Endothelial cell of umbilical vein (primary cell): Measurements from ENCODE around the gene SPAG6. TPM values are rescaled to one million over a fixed set of nuclear protein-coding genes. Genes with fewer than 3 reads are reported as not detected.

ENCODE experiments used
- BruUV-seq: library from RNA; stranded (reverse); fragments of 400-500 nt; replicated peaks from 2 replicates; lab custom pipeline; 2021; lab: Mats Ljungman, UMichigan
- CTCF ChIA-PET: fragments of 300-600, 350-600 bp; sonication (Branson Sonifier 250); formaldehyde crosslinking; loops from one replicate; lab custom pipeline; 2021; ENCODE audit warnings: antibody characterized with exemption, inconsistent platforms; lab: Charles Lee
- POLR2A ChIA-PET: fragments of 300-600, 350-600 bp; sonication (Branson Sonifier 250); formaldehyde crosslinking; loops from one replicate; lab custom pipeline; 2021; ENCODE audit warnings: antibody characterized with exemption, inconsistent platforms; lab: Charles Lee
- DNase-seq: peaks from one replicate; pipeline ENCODE4 v3.0.0-alpha.2; 2011; ENCODE audit warnings: low read depth, low spot score
- FAIRE-seq: peaks from 2 replicates; lab custom pipeline; 2011; peaks lifted over from hg19 to GRCh38; lab: Jason Lieb, UNC
- H2AFZ ChIP-seq: 2 replicates; pipeline ENCODE4 v1.6.0; 2012; ENCODE audit warnings: low read depth, low read length, control low read depth, inconsistent platforms
- H3K27ac ChIP-seq: 2 replicates; pipeline ENCODE4 v1.5.1; 2011; ENCODE audit warnings: low read depth, mild to moderate bottlenecking, control low read depth, low read length, moderate library complexity; ENCODE audit not compliant: insufficient read depth
- H3K27me3 ChIP-seq, 2 experiments: 2 replicates each; pipeline versions ENCODE4 v1.6.0 to v1.6.1; 2011; ENCODE audit warnings: low read length in 2 of 2, mixed read lengths in 1 of 2; ENCODE audit not compliant: control insufficient read depth in 2 of 2, insufficient read depth in 2 of 2
- H3K36me3 ChIP-seq, 2 experiments: 2 replicates in 1 of 2; 3 replicates in 1 of 2; pipeline ENCODE4 v1.5.1; 2011; ENCODE audit warnings: low read length in 2 of 2, mild to moderate bottlenecking in 1 of 2, moderate library complexity in 1 of 2; ENCODE audit not compliant: control insufficient read depth in 2 of 2, insufficient read depth in 2 of 2; ENCODE audit errors: extremely low read depth in 1 of 2
- H3K4me1 ChIP-seq: 3 replicates; pipeline ENCODE4 v1.5.1; 2011; ENCODE audit warnings: mild to moderate bottlenecking, low read length; ENCODE audit not compliant: control insufficient read depth, insufficient read depth; ENCODE audit errors: extremely low read depth
- H3K4me2 ChIP-seq: 2 replicates; pipeline ENCODE4 v1.6.1; 2011; ENCODE audit warnings: low read length, control low read depth, mixed read lengths; ENCODE audit not compliant: insufficient read depth
- H3K4me3 ChIP-seq, 3 experiments: fragments of 200-600 bp in 1 of 3; sonication (generic), shearing (Covaris generic) in 1 of 3; replicated peaks in 1 of 3; 2 replicates each; pipeline ENCODE4 v1.5.1; 2011 to 2016; ENCODE audit warnings: control low read depth in 3 of 3, low read length in 3 of 3, mild to moderate bottlenecking in 2 of 3, inconsistent platforms in 1 of 3, low read depth in 1 of 3, moderate library complexity in 1 of 3; ENCODE audit not compliant: insufficient read depth in 1 of 3
- H3K79me2 ChIP-seq: 2 replicates; pipeline ENCODE4 v1.6.0; 2012; ENCODE audit warnings: low read length, inconsistent platforms; ENCODE audit not compliant: control insufficient read depth, insufficient read depth
- H3K9ac ChIP-seq: replicated peaks from 2 replicates; pipeline ENCODE3; 2011; ENCODE audit warnings: low read length, control low read depth; ENCODE audit not compliant: insufficient read depth; ENCODE audit errors: extremely low read depth
- H3K9me1 ChIP-seq: replicated peaks from 3 replicates; pipeline ENCODE4 v1.6.0; 2011; ENCODE audit warnings: mild to moderate bottlenecking, low read length; ENCODE audit not compliant: control insufficient read depth, insufficient read depth; ENCODE audit errors: extremely low read depth
- H3K9me3 ChIP-seq: replicated peaks from 2 replicates; pipeline ENCODE4 v1.5.1; 2012; ENCODE audit warnings: low read length, inconsistent platforms; ENCODE audit not compliant: control insufficient read depth, insufficient read depth
- H4K20me1 ChIP-seq: replicated peaks from 2 replicates; pipeline ENCODE3; 2011; ENCODE audit warnings: mild to moderate bottlenecking, low read length; ENCODE audit not compliant: control insufficient read depth, insufficient read depth; ENCODE audit errors: extremely low read depth
- CTCF ChIP-seq, 2 donors: IDR thresholded peaks; 1 replicate in 1 of 2; 2 replicates in 1 of 2; pipeline ENCODE4 v1.5.1; 2011; ENCODE audit warnings: low read length in 2 of 2, mild to moderate bottlenecking in 2 of 2, moderate library complexity in 2 of 2, control low read depth in 1 of 2, inconsistent platforms in 1 of 2, low read depth in 1 of 2; ENCODE audit not compliant: insufficient read depth in 1 of 2; ENCODE audit errors: extremely low read depth in 1 of 2
- EZH2 ChIP-seq: IDR thresholded peaks from 2 replicates; pipeline ENCODE4 v1.6.1; 2012; ENCODE audit warnings: borderline replicate concordance, low read depth, mild to moderate bottlenecking, moderate library complexity, low read length, inconsistent platforms; ENCODE audit not compliant: severe bottlenecking
- GATA2 ChIP-seq: IDR thresholded peaks from 2 replicates; pipeline ENCODE4 v1.7.0; 2011; ENCODE audit warnings: low read depth, mild to moderate bottlenecking, moderate library complexity, mixed read lengths, low read length; ENCODE audit not compliant: insufficient read length, insufficient read depth
- JUN ChIP-seq: IDR thresholded peaks from 2 replicates; pipeline ENCODE4 v1.6.1; 2011; ENCODE audit warnings: borderline replicate concordance, low read depth; ENCODE audit not compliant: insufficient read length, insufficient read depth
- MYC ChIP-seq: IDR thresholded peaks from one replicate; pipeline ENCODE4 v1.6.1; 2011; ENCODE audit warnings: mild to moderate bottlenecking, low read depth, low read length
- POLR2A ChIP-seq: IDR thresholded peaks from 2 replicates; pipeline ENCODE4 v1.6.1; 2012; ENCODE audit warnings: low read depth, mild to moderate bottlenecking, control low read depth, low read length
- dilution Hi-C: fragments of 300-500 bp; cut with MboI; formaldehyde crosslinking; loops from one replicate; pipeline ENCODE4 v1.15.0; 2019; ENCODE audit warnings: low sequenced_read_pairs; ENCODE audit not compliant: extremely low pct_ligation_motif_present
- intact Hi-C: fragments of 100-400 bp; cut with micrococcal nuclease; formaldehyde crosslinking; loops from one replicate; pipeline ENCODE4 v1.10.0; 2022
- polyA plus RNA-seq, 4 experiments: library from polyadenylated mRNA; depleted of rRNA in 3 of 4; stranded (reverse) in 3 of 4; unstranded in 1 of 4; fragments of >200 nt; gene quantifications; 2 replicates each; pipeline versions ENCODE4 v1.2.1 to v1.2.3, GENCODE V29; 2011 to 2012; ENCODE audit warnings: missing spikeins in 1 of 4
- total RNA-seq: library from RNA; stranded (reverse); gene quantifications from 2 replicates; pipeline ENCODE4 v1.2.3, GENCODE V29; 2021
- TF ChIP-seq, protein P1 (sequence below): IDR thresholded peaks from 2 replicates; pipeline ENCODE4 v1.6.1; 2011; ENCODE audit not compliant: insufficient read depth, insufficient read length

SPAG6 gene
- total and polyA plus RNA-seq, 2 donors (not counting 3 experiments of a cell fraction or from before 2014, with no cell fraction given), result not detected

DNA sequence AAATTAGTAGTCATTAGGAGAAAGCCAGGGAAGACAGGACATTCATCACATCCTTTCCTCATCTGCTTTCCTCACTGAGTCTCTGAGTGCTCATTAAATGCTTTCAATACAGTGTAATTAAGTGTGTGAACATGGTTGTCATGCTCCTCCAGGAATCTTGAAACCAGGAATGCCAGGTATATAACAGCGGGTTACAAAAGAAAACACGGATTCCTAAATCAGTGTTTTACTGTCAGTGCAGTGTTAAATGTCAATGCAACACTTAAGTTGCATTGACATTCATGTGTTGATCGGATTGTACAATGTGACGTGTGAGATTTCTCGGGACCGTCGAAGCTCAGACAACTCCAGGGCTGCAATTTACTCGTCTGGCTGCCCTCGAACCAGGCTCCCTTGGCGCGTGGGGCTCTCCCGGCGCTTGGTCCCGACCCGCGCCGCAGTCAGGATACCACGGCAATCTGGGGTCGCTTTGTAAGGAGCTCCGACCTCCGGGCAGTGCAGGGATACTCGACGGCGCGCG, 455 bp upstream of the SPAG6 start:
- Histone ChIP-seq H3K27me3 (peaks cover 59 to 85% of the 10 kb centered on the region in 2 experiments), H3K27ac (no peak overlapping the region), H3K9ac (no peak overlapping the region), H3K4me1 (peaks cover 11% of the 10 kb centered on the region), H3K4me2 (no peak overlapping the region), H3K9me3 (no peaks in the 10 kb centered on the region), H4K20me1 (no peaks in the 10 kb centered on the region), H3K36me3 (no peaks in the 10 kb centered on the region), H3K79me2 (no peaks in the 10 kb centered on the region), H2AFZ (no peak overlapping the region), H3K4me3 (no peak overlapping the region), H3K9me1 (no peaks in the 10 kb centered on the region)
- BruUV-seq, result no TSS peak
- dilution Hi-C loops (no loop called here), intact Hi-C loops (loop anchor here (5.0 kb wide), 2 partner anchors 642 to 848 kb away; no protein-coding TSS in a partner anchor)
- FAIRE-seq, result no peak
- CTCF ChIA-PET, result interaction anchor here (0.7 kb wide), 1 partner anchor 31 kb away, joined by 3 read pairs; no protein-coding TSS in a partner anchor
- TF ChIP-seq GATA2 (no peak), MYC (no peak), EZH2 (peak; percentile 97), POLR2A (no peak), CTCF (IDR thresholded peaks at IDR 0.05; ENCODE audit: extremely low read depth in 1 of 2, insufficient read depth in 1 of 2, low read depth in 1 of 2, low read length in 2 of 2) (no peak), JUN (no peak)
- TF ChIP-seq, protein P1, sequence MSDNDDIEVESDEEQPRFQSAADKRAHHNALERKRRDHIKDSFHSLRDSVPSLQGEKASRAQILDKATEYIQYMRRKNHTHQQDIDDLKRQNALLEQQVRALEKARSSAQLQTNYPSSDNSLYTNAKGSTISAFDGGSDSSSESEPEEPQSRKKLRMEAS, result no peak
- no peak for DNase-seq
- POLR2A ChIA-PET, result no interaction called here
